NCI-H146 treated with DMSO at 0.1 percent for 48 hours (cell line): Measurements from ENCODE around the gene IMMP2L.
"Not testable (repeated sequence)": the region's sequence is repeated elsewhere in the genome, so short reads cannot be mapped to it uniquely, and the experiment has no call there.

ENCODE experiments used
- DNase-seq: peaks from one replicate; lab custom pipeline; 2025; ENCODE audit not compliant: unreplicated experiment; lab: John Stamatoyannopoulos, UW

IMMP2L gene

GRCh38 chr7:111272092-111272491 is 290.2 kb downstream of the IMMP2L start:
- no peak for DNase-seq

- DNase-seq, result not testable (repeated sequence)
These were observed 291.5 kb downstream of the IMMP2L start for GRCh38 chr7:111270794-111271193.

GRCh38 chr7:111268941-111269340 is 293.4 kb downstream of the IMMP2L start:
- DNase-seq, result no peak

GRCh38 chr7:111266613-111267012 is 295.7 kb downstream of the IMMP2L start:
- DNase-seq, result no peak

- DNase-seq, result no peak
These were observed 296.9 kb downstream of the IMMP2L start for GRCh38 chr7:111265394-111265793.

- no peak for DNase-seq
These were observed 297.3 kb downstream of the IMMP2L start for GRCh38 chr7:111264981-111265380.

- DNase-seq, result no peak
These were observed 298.0 kb downstream of the IMMP2L start for GRCh38 chr7:111264111-111264868.

GRCh38 chr7:111262293-111263116 is 299.8 kb downstream of the IMMP2L start:
- no peak for DNase-seq

- DNase-seq, result no peak
These were observed 300.8 kb downstream of the IMMP2L start for GRCh38 chr7:111261496-111261895.

GRCh38 chr7:111259991-111260390 is 302.3 kb downstream of the IMMP2L start:
- DNase-seq, result no peak

- no peak for DNase-seq
These were observed 305.9 kb downstream of the IMMP2L start for GRCh38 chr7:111256391-111256790.

GRCh38 chr7:111255576-111255975 is 306.7 kb downstream of the IMMP2L start:
- no peak for DNase-seq

- DNase-seq, result not testable (repeated sequence)
These were observed 310.9 kb downstream of the IMMP2L start for GRCh38 chr7:111251365-111251764.

- DNase-seq, result not testable (repeated sequence)
These were observed 312.5 kb downstream of the IMMP2L start for GRCh38 chr7:111249807-111250206.

GRCh38 chr7:111242141-111242755 is 320.0 kb downstream of the IMMP2L start:
- no peak for DNase-seq

GRCh38 chr7:111240371-111240770 is 321.9 kb downstream of the IMMP2L start:
- DNase-seq, result no peak

- DNase-seq, result no peak
These were observed 322.9 kb downstream of the IMMP2L start for GRCh38 chr7:111239437-111239836.

GRCh38 chr7:111238886-111239285 is 323.4 kb downstream of the IMMP2L start:
- no peak for DNase-seq

GRCh38 chr7:111235709-111236108 is 326.6 kb downstream of the IMMP2L start:
- DNase-seq, result no peak

- no peak for DNase-seq
These were observed 329.8 kb downstream of the IMMP2L start for GRCh38 chr7:111232249-111233084.

GRCh38 chr7:111229916-111230315 is 332.4 kb downstream of the IMMP2L start:
- DNase-seq, result no peak
